Endothelial cell of umbilical vein (primary cell): ENCODE measurements around the gene FBH1. TPM values are rescaled to one million over a fixed set of nuclear protein-coding genes. Genes with fewer than 3 reads are reported as not detected.

Experiments used
- BruUV-seq: library from RNA; stranded (reverse); fragments of 400-500 nt; replicated peaks from 2 replicates; lab custom pipeline; 2021; lab: Mats Ljungman, UMichigan
- CTCF ChIA-PET: fragments of 300-600, 350-600 bp; sonication (Branson Sonifier 250); formaldehyde crosslinking; loops from one replicate; lab custom pipeline; 2021; ENCODE audit warnings: antibody characterized with exemption, inconsistent platforms; lab: Charles Lee
- POLR2A ChIA-PET: fragments of 300-600, 350-600 bp; sonication (Branson Sonifier 250); formaldehyde crosslinking; loops from one replicate; lab custom pipeline; 2021; ENCODE audit warnings: antibody characterized with exemption, inconsistent platforms; lab: Charles Lee
- DNase-seq: peaks from one replicate; pipeline ENCODE4 v3.0.0-alpha.2; 2011; ENCODE audit warnings: low read depth, low spot score
- FAIRE-seq: peaks from 2 replicates; lab custom pipeline; 2011; peaks lifted over from hg19 to GRCh38; lab: Jason Lieb, UNC
- H2AFZ ChIP-seq: 2 replicates; pipeline ENCODE4 v1.6.0; 2012; ENCODE audit warnings: low read depth, low read length, control low read depth, inconsistent platforms
- H3K27ac ChIP-seq: 2 replicates; pipeline ENCODE4 v1.5.1; 2011; ENCODE audit warnings: low read depth, mild to moderate bottlenecking, control low read depth, low read length, moderate library complexity; ENCODE audit not compliant: insufficient read depth
- H3K27me3 ChIP-seq, 2 experiments: 2 replicates each; pipeline versions ENCODE4 v1.6.0 to v1.6.1; 2011; ENCODE audit warnings: low read length in 2 of 2, mixed read lengths in 1 of 2; ENCODE audit not compliant: control insufficient read depth in 2 of 2, insufficient read depth in 2 of 2
- H3K36me3 ChIP-seq, 2 experiments: 2 replicates in 1 of 2; 3 replicates in 1 of 2; pipeline ENCODE4 v1.5.1; 2011; ENCODE audit warnings: low read length in 2 of 2, mild to moderate bottlenecking in 1 of 2, moderate library complexity in 1 of 2; ENCODE audit not compliant: control insufficient read depth in 2 of 2, insufficient read depth in 2 of 2; ENCODE audit errors: extremely low read depth in 1 of 2
- H3K4me1 ChIP-seq: 3 replicates; pipeline ENCODE4 v1.5.1; 2011; ENCODE audit warnings: mild to moderate bottlenecking, low read length; ENCODE audit not compliant: control insufficient read depth, insufficient read depth; ENCODE audit errors: extremely low read depth
- H3K4me2 ChIP-seq: 2 replicates; pipeline ENCODE4 v1.6.1; 2011; ENCODE audit warnings: low read length, control low read depth, mixed read lengths; ENCODE audit not compliant: insufficient read depth
- H3K4me3 ChIP-seq, 3 experiments: fragments of 200-600 bp in 1 of 3; sonication (generic), shearing (Covaris generic) in 1 of 3; replicated peaks in 1 of 3; 2 replicates each; pipeline ENCODE4 v1.5.1; 2011 to 2016; ENCODE audit warnings: control low read depth in 3 of 3, low read length in 3 of 3, mild to moderate bottlenecking in 2 of 3, inconsistent platforms in 1 of 3, low read depth in 1 of 3, moderate library complexity in 1 of 3; ENCODE audit not compliant: insufficient read depth in 1 of 3
- H3K79me2 ChIP-seq: 2 replicates; pipeline ENCODE4 v1.6.0; 2012; ENCODE audit warnings: low read length, inconsistent platforms; ENCODE audit not compliant: control insufficient read depth, insufficient read depth
- H3K9ac ChIP-seq: replicated peaks from 2 replicates; pipeline ENCODE3; 2011; ENCODE audit warnings: low read length, control low read depth; ENCODE audit not compliant: insufficient read depth; ENCODE audit errors: extremely low read depth
- H3K9me1 ChIP-seq: replicated peaks from 3 replicates; pipeline ENCODE4 v1.6.0; 2011; ENCODE audit warnings: mild to moderate bottlenecking, low read length; ENCODE audit not compliant: control insufficient read depth, insufficient read depth; ENCODE audit errors: extremely low read depth
- H3K9me3 ChIP-seq: replicated peaks from 2 replicates; pipeline ENCODE4 v1.5.1; 2012; ENCODE audit warnings: low read length, inconsistent platforms; ENCODE audit not compliant: control insufficient read depth, insufficient read depth
- H4K20me1 ChIP-seq: replicated peaks from 2 replicates; pipeline ENCODE3; 2011; ENCODE audit warnings: mild to moderate bottlenecking, low read length; ENCODE audit not compliant: control insufficient read depth, insufficient read depth; ENCODE audit errors: extremely low read depth
- CTCF ChIP-seq, 2 donors: IDR thresholded peaks; 1 replicate in 1 of 2; 2 replicates in 1 of 2; pipeline ENCODE4 v1.5.1; 2011; ENCODE audit warnings: low read length in 2 of 2, mild to moderate bottlenecking in 2 of 2, moderate library complexity in 2 of 2, control low read depth in 1 of 2, inconsistent platforms in 1 of 2, low read depth in 1 of 2; ENCODE audit not compliant: insufficient read depth in 1 of 2; ENCODE audit errors: extremely low read depth in 1 of 2
- EZH2 ChIP-seq: IDR thresholded peaks from 2 replicates; pipeline ENCODE4 v1.6.1; 2012; ENCODE audit warnings: borderline replicate concordance, low read depth, mild to moderate bottlenecking, moderate library complexity, low read length, inconsistent platforms; ENCODE audit not compliant: severe bottlenecking
- FOS ChIP-seq: IDR thresholded peaks from 2 replicates; pipeline ENCODE4 v1.6.1; 2011; ENCODE audit warnings: mild to moderate bottlenecking, low read length, moderate library complexity, borderline replicate concordance; ENCODE audit not compliant: insufficient read depth
- GATA2 ChIP-seq: IDR thresholded peaks from 2 replicates; pipeline ENCODE4 v1.7.0; 2011; ENCODE audit warnings: low read depth, mild to moderate bottlenecking, moderate library complexity, mixed read lengths, low read length; ENCODE audit not compliant: insufficient read length, insufficient read depth
- JUN ChIP-seq: IDR thresholded peaks from 2 replicates; pipeline ENCODE4 v1.6.1; 2011; ENCODE audit warnings: borderline replicate concordance, low read depth; ENCODE audit not compliant: insufficient read length, insufficient read depth
- MAX ChIP-seq: IDR thresholded peaks from 2 replicates; pipeline ENCODE4 v1.6.1; 2011; ENCODE audit not compliant: insufficient read depth, insufficient read length
- MYC ChIP-seq: IDR thresholded peaks from one replicate; pipeline ENCODE4 v1.6.1; 2011; ENCODE audit warnings: mild to moderate bottlenecking, low read depth, low read length
- POLR2A ChIP-seq: IDR thresholded peaks from 2 replicates; pipeline ENCODE4 v1.6.1; 2012; ENCODE audit warnings: low read depth, mild to moderate bottlenecking, control low read depth, low read length
- POLR2AphosphoS5 ChIP-seq: IDR thresholded peaks from 2 replicates; pipeline ENCODE4 v1.6.1; 2012; ENCODE audit warnings: low read depth, mild to moderate bottlenecking, control low read depth, low read length, moderate library complexity; ENCODE audit not compliant: insufficient read depth
- dilution Hi-C: fragments of 300-500 bp; cut with MboI; formaldehyde crosslinking; loops from one replicate; pipeline ENCODE4 v1.15.0; 2019; ENCODE audit warnings: low sequenced_read_pairs; ENCODE audit not compliant: extremely low pct_ligation_motif_present
- intact Hi-C: fragments of 100-400 bp; cut with micrococcal nuclease; formaldehyde crosslinking; loops from one replicate; pipeline ENCODE4 v1.10.0; 2022
- polyA plus RNA-seq, 4 experiments: library from polyadenylated mRNA; depleted of rRNA in 3 of 4; stranded (reverse) in 3 of 4; unstranded in 1 of 4; fragments of >200 nt; gene quantifications; 2 replicates each; pipeline versions ENCODE4 v1.2.1 to v1.2.3, GENCODE V29; 2011 to 2012; ENCODE audit warnings: missing spikeins in 1 of 4
- total RNA-seq: library from RNA; stranded (reverse); gene quantifications from 2 replicates; pipeline ENCODE4 v1.2.3, GENCODE V29; 2021

FBH1 gene
- total and polyA plus RNA-seq, 2 donors (not counting 3 experiments of a cell fraction or from before 2014, with no cell fraction given), result 71.4 to 97.0 TPM

GRCh38 chr10:5970066-5970465 lies 80.0 kb downstream of the FBH1 start:
- H3K27ac ChIP-seq, result peak overlapping the region; percentile 88
- peaks cover 33% of the 10 kb centered on the region for H3K79me2 ChIP-seq
- peaks cover 0 to 2% of the 10 kb centered on the region in 2 experiments for H3K36me3 ChIP-seq
- no peak overlapping the region for H2AFZ ChIP-seq
- CTCF ChIA-PET, result interaction anchor here (2.4 kb wide), 1 partner anchor 26 kb away, joined by 5 read pairs; no protein-coding TSS in a partner anchor
- TF ChIP-seq GATA2 (peak; percentile 42), FOS (no peak), MYC (no peak), CTCF (IDR thresholded peaks at IDR 0.05; ENCODE audit: extremely low read depth in 1 of 2, insufficient read depth in 1 of 2, low read depth in 1 of 2, low read length in 2 of 2) (no peak), POLR2A (no peak), JUN (peak; percentile 38), POLR2AphosphoS5 (no peak), EZH2 (no peak), MAX (no peak)
- FAIRE-seq (peak; percentile 35), DNase-seq (peak; percentile 56)
- no TSS peak for BruUV-seq
- H3K4me1 ChIP-seq, result peaks cover 31% of the 10 kb centered on the region
- H3K9me3 ChIP-seq, result no peaks in the 10 kb centered on the region
- H3K4me3 ChIP-seq, result no peak overlapping the region
- peak overlapping the region; percentile 22 for H3K9ac ChIP-seq
- no peaks in the 10 kb centered on the region for H3K9me1 ChIP-seq
- H3K27me3 ChIP-seq, result no peaks in the 10 kb centered on the region
- dilution Hi-C loops (loop anchor here (25.0 kb wide), 1 partner anchor 117 kb away; the partner anchor contains the start of gene RBM17), intact Hi-C loops (loop anchor here (2.0 to 10.0 kb wide), 4 partner anchors 115 to 755 kb away; partner anchors contain the start of genes GDI2 and RBM17)
- POLR2A ChIA-PET, result no interaction called here
- peak overlapping the region; percentile 47 for H3K4me2 ChIP-seq
- no peaks in the 10 kb centered on the region for H4K20me1 ChIP-seq
